ENCODE data around the gene MICU2.

GRCh38 chr13:21541271-21541670 lies 62.7 kb downstream of the MICU2 start:
- TF ChIP-seq EZH2 (IDR thresholded peaks at IDR 0.05; ENCODE audit: low read length, missing control alignments) (no peak), CTCF (conservative IDR thresholded peaks at IDR 0.05 in 1 of 2, IDR thresholded peaks at IDR 0.05 in 1 of 2; ENCODE audit: low read depth in 1 of 2, low read length in 2 of 2) (no peak)

Measured in fibroblast of lung (primary cell).